Prostate gland (tissue), 2 donors: ENCODE measurements around the gene WDR53.
"Not testable (repeated sequence)": the region's sequence is repeated elsewhere in the genome, so short reads cannot be mapped to it uniquely, and the experiment has no call there.

Experiments used
- POLR2A ChIP-seq: fragments of 450-650 bp; IDR thresholded peaks from one replicate; pipeline ENCODE4 v1.6.1; 2016; ENCODE audit warnings: antibody characterized with exemption, mild to moderate bottlenecking
- TF ChIP-seq, protein P1 (sequence below), 4 experiments: fragments of 200-600 bp in 2 of 4; fragments of 450-650 bp in 2 of 4; sonication (generic) in 2 of 4; IDR thresholded peaks; 1 replicate in 3 of 4; 2 replicates in 1 of 4; pipeline ENCODE4 v1.5.1; 2016 to 2019; ENCODE audit warnings: antibody characterized with exemption in 4 of 4, mild to moderate bottlenecking in 2 of 4, moderate library complexity in 2 of 4

DNA sequence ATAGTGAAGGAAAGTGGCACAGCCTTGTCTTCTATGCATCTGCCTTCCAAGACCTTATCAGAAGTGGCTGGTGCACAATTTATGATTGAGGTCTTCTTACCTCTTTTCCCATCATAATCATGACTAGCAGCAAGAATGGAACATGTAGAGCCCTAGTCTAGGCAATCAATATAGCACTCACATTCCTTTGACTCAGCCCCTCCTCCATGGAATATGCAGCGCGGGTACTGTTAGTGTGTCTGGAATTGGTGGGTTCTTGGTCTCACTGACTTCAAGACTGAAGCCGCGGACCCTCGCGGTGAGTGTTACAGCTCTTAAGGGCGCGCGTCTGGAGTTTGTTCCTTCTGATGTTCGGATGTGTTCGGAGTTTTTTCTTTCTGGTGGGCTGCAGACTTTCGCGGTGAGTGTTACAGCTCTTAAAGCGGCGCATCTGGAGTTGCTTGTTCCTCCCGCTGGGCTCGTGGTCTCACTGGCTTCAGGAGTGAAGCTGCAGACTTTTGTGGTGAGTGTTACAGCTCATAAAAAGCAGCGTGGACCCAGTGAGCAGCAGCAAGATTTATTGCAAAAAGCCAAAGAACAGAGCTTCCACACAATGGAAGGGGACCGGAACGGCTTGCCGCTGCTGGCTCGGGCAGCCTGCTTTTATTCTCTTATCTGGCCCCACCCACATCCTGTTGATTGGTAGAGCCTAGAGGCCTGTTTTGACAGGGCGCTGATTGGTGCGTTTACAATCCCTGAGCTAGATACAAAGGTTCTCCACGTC, 29.8 kb upstream of the WDR53 start:
- TF ChIP-seq, protein P1, sequence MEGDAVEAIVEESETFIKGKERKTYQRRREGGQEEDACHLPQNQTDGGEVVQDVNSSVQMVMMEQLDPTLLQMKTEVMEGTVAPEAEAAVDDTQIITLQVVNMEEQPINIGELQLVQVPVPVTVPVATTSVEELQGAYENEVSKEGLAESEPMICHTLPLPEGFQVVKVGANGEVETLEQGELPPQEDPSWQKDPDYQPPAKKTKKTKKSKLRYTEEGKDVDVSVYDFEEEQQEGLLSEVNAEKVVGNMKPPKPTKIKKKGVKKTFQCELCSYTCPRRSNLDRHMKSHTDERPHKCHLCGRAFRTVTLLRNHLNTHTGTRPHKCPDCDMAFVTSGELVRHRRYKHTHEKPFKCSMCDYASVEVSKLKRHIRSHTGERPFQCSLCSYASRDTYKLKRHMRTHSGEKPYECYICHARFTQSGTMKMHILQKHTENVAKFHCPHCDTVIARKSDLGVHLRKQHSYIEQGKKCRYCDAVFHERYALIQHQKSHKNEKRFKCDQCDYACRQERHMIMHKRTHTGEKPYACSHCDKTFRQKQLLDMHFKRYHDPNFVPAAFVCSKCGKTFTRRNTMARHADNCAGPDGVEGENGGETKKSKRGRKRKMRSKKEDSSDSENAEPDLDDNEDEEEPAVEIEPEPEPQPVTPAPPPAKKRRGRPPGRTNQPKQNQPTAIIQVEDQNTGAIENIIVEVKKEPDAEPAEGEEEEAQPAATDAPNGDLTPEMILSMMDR (IDR thresholded peaks at IDR 0.05) = not testable (repeated sequence)
- not testable (repeated sequence) for TF ChIP-seq POLR2A
